ENCODE results near the gene OSER1. TPM values are rescaled to one million over a fixed set of nuclear protein-coding genes. Genes with fewer than 3 reads are reported as not detected.
A peak's percentile ranks its signal among the peaks of the same experiment; 100 is the strongest.

OSER1 gene
- total RNA-seq, 4 donors from 2014 or later = 11.2 to 38.0 (median 26.2) TPM

GRCh38 chr20:44215125-44215524, 4.6 kb upstream of the OSER1 start:
- TF ChIP-seq CTCF (IDR thresholded peaks at IDR 0.05) (peak; percentile 69 to 87 (median 80)), POLR2AphosphoS5 (IDR thresholded peaks at IDR 0.05) (no peak)
- Histone ChIP-seq H3K27ac (no peak overlapping the region), H3K27me3 (no peaks in the 10 kb centered on the region), H3K36me3 (no peaks in the 10 kb centered on the region), H3K9me3 (no peaks in the 10 kb centered on the region), H3K4me1 (peaks cover 14 to 29% (median 16%) of the 10 kb centered on the region in 4 donors), H3K4me3 (no peak overlapping the region)
- intact Hi-C loops (cut with DNase I; ENCODE audit: low total_unique reads) = no loop called here
- in situ Hi-C loops (cut with MboI; ENCODE audit: low pct_ligation_motif_present in 1 of 4, low pct_unique_long_range_greater_than_20kb in 1 of 4, low sequenced_read_pairs in 3 of 4) = loop anchor here (5.0 to 25.0 kb wide), 6 partner anchors 92 to 397 kb away; partner anchors contain the start of gene FITM2 (in 2 of the 4)
- WGBS, 2 donors (ENCODE audit: low coverage in 1 of 2) = 46 to 66% methylated on average over 4 to 7 of the region's 7 CpGs
- DNase-seq = peak; percentile 78

- TF ChIP-seq POLR2AphosphoS5 (IDR thresholded peaks at IDR 0.05) (no peak), EP300 (IDR thresholded peaks at IDR 0.05; ENCODE audit: low read depth) (no peak)
- no peak overlapping the region for H3K27ac ChIP-seq
- H3K36me3 ChIP-seq = no peaks in the 10 kb centered on the region
- intact Hi-C loops (cut with DNase I; ENCODE audit: low total_unique reads) (no loop called here), in situ Hi-C loops (cut with MboI; ENCODE audit: low pct_ligation_motif_present in 1 of 4, low pct_unique_long_range_greater_than_20kb in 1 of 4, low sequenced_read_pairs in 3 of 4) (loop anchor here (10.0 to 25.0 kb wide), 5 partner anchors 102 to 400 kb away; partner anchors contain the start of gene FITM2 (in 2 of the 4))
- no peaks in the 10 kb centered on the region for H3K27me3 ChIP-seq
- no peaks in the 10 kb centered on the region for H3K9me3 ChIP-seq
- H3K4me3 ChIP-seq = no peak overlapping the region
- WGBS, 2 donors (ENCODE audit: low coverage in 1 of 2) = 76 to 86% methylated on average over 3 to 4 of the region's 4 CpGs
- peaks cover 8 to 45% (median 34%) of the 10 kb centered on the region in 4 donors for H3K4me1 ChIP-seq
- DNase-seq = no peak
Observed at GRCh38 chr20:44212792-44213191, 2.2 kb upstream of the OSER1 start.

- no peaks in the 10 kb centered on the region for H3K9me3 ChIP-seq
- no peaks in the 10 kb centered on the region for H3K27me3 ChIP-seq
- 0 to 10% methylated on average over 4 to 24 of the region's 24 CpGs for WGBS, 2 donors (ENCODE audit: low coverage in 1 of 2)
- TF ChIP-seq EP300 (IDR thresholded peaks at IDR 0.05; ENCODE audit: low read depth) (no peak), CTCF (IDR thresholded peaks at IDR 0.05) (no peak)
- H3K27ac ChIP-seq = peak overlapping the region; percentile 97 to 100 (median 99)
- intact Hi-C loops (cut with DNase I; ENCODE audit: low total_unique reads) (no loop called here), in situ Hi-C loops (cut with MboI; ENCODE audit: low pct_ligation_motif_present in 1 of 4, low pct_unique_long_range_greater_than_20kb in 1 of 4, low sequenced_read_pairs in 3 of 4) (loop anchor here (10.0 to 25.0 kb wide), 5 partner anchors 103 to 401 kb away; partner anchors contain the start of gene FITM2 (in 2 of the 4))
- H3K4me1 ChIP-seq = peaks cover 8 to 52% (median 34%) of the 10 kb centered on the region in 4 donors
- peak; percentile 23 for DNase-seq
- peak overlapping the region; percentile 63 to 100 (median 90) for H3K4me3 ChIP-seq
- peaks cover 0 to 3% (median 0%) of the 10 kb centered on the region in 4 donors for H3K36me3 ChIP-seq
Observed at GRCh38 chr20:44211177-44212039, 837 bp upstream of the OSER1 start.

- Histone ChIP-seq H3K4me1 (peaks cover 8 to 51% (median 35%) of the 10 kb centered on the region in 4 donors), H3K27me3 (no peaks in the 10 kb centered on the region), H3K36me3 (peaks cover 0 to 13% (median 0%) of the 10 kb centered on the region in 4 donors), H3K9me3 (no peaks in the 10 kb centered on the region), H3K27ac (peak overlapping the region; percentile 97 to 100 (median 99)), H3K4me3 (peak overlapping the region; percentile 54 to 100 (median 90))
- in situ Hi-C loops (cut with MboI; ENCODE audit: low pct_ligation_motif_present in 1 of 4, low pct_unique_long_range_greater_than_20kb in 1 of 4, low sequenced_read_pairs in 3 of 4) = loop anchor here (10.0 to 25.0 kb wide), 5 partner anchors 105 to 402 kb away; partner anchors contain the start of gene FITM2 (in 2 of the 4)
- no peak for TF ChIP-seq POLR2A (IDR thresholded peaks at IDR 0.05)
- no peak for TF ChIP-seq CTCF (IDR thresholded peaks at IDR 0.05)
- no peak for TF ChIP-seq POLR2AphosphoS5 (IDR thresholded peaks at IDR 0.05)
- TF ChIP-seq EP300 (IDR thresholded peaks at IDR 0.05; ENCODE audit: low read depth) = no peak
- intact Hi-C loops (cut with DNase I; ENCODE audit: low total_unique reads) = no loop called here
- no peak for DNase-seq
- WGBS, 2 donors (ENCODE audit: low coverage in 1 of 2) = 0% methylated on average over 17 to 31 of the region's 31 CpGs
Observed at GRCh38 chr20:44209686-44210405, 725 bp downstream of the OSER1 start.

Measured in transverse colon (tissue), 4 donors.